Panc1 (cell line): ENCODE results near the gene DPEP2.

Experiments used
- CTCF ChIP-seq: fragments of 450-650 bp; IDR thresholded peaks from 2 replicates; pipeline ENCODE4 v1.5.1; 2017; ENCODE audit warnings: mild to moderate bottlenecking
- POLR2AphosphoS5 ChIP-seq: IDR thresholded peaks from 2 replicates; pipeline ENCODE4 v1.6.1; 2012; ENCODE audit warnings: mild to moderate bottlenecking, low read depth, low read length, moderate library complexity
- REST ChIP-seq, 2 experiments: IDR thresholded peaks; 2 replicates each; pipeline ENCODE4 v1.6.1; 2011 to 2012; ENCODE audit warnings: low read depth in 2 of 2, control low read depth in 1 of 2, low read length in 1 of 2, mild to moderate bottlenecking in 1 of 2, moderate library complexity in 1 of 2; ENCODE audit not compliant: insufficient read depth in 1 of 2
- SIN3A ChIP-seq: IDR thresholded peaks from 2 replicates; pipeline ENCODE4 v1.6.1; 2012; ENCODE audit warnings: low read depth, mild to moderate bottlenecking, low read length, moderate library complexity, borderline replicate concordance; ENCODE audit not compliant: insufficient read depth
- TCF7L2 ChIP-seq: IDR thresholded peaks from 2 replicates; pipeline ENCODE4 v1.6.1; 2011; ENCODE audit warnings: mild to moderate bottlenecking, low read depth, low read length, inconsistent platforms

GRCh38 chr16:68035227-68035626 lies 35.9 kb upstream of the DPEP2 start:
- TF ChIP-seq CTCF, result no peak
- TF ChIP-seq SIN3A, result no peak
- TF ChIP-seq TCF7L2, result no peak
- TF ChIP-seq POLR2AphosphoS5, result no peak
- TF ChIP-seq REST (IDR thresholded peaks at IDR 0.05; ENCODE audit: insufficient read depth in 1 of 2, low read depth in 2 of 2, low read length in 1 of 2), result no peak
